Activated gamma-delta T cell treated with anti-CD3 and anti-CD28 coated beads, Interleukin-2, amount 50 U/mL, for 16 hours (primary cell): ENCODE measurements around the gene SMIM12.

Source experiments
- DNase-seq: peaks from one replicate; pipeline ENCODE4 v3.0.0-alpha.2; 2020; ENCODE audit warnings: low read depth

Gene SMIM12

GRCh38 chr1:34859446-34860200 lies at the start of gene SMIM12:
Gene SMIM12 (minus strand): TSS chr1:34859749. CDS start chr1:34855977, 3,772 bp downstream.
- peak; percentile 90 for DNase-seq

GRCh38 chr1:34908369-34908768 lies 48.8 kb upstream of the SMIM12 start:
- no peak for DNase-seq

GRCh38 chr1:34907487-34908090 lies 48.0 kb upstream of the SMIM12 start:
- DNase-seq: no peak

- DNase-seq: no peak
Measured at GRCh38 chr1:34906756-34907155, 47.2 kb upstream of the SMIM12 start.

- DNase-seq: no peak
Measured at GRCh38 chr1:34906222-34906621, 46.7 kb upstream of the SMIM12 start.

- no peak for DNase-seq
Measured at GRCh38 chr1:34905098-34905459, 45.5 kb upstream of the SMIM12 start.

GRCh38 chr1:34904236-34905097 lies 44.9 kb upstream of the SMIM12 start:
- no peak for DNase-seq

GRCh38 chr1:34901919-34902318 lies 42.4 kb upstream of the SMIM12 start:
- DNase-seq: no peak

- no peak for DNase-seq
Measured at GRCh38 chr1:34900775-34901502, 41.4 kb upstream of the SMIM12 start.

- DNase-seq: no peak
Measured at GRCh38 chr1:34899906-34900305, 40.4 kb upstream of the SMIM12 start.

- no peak for DNase-seq
Measured at GRCh38 chr1:34899471-34899870, 39.9 kb upstream of the SMIM12 start.

GRCh38 chr1:34898330-34898761 lies 38.8 kb upstream of the SMIM12 start:
- DNase-seq: no peak

GRCh38 chr1:34896612-34897011 lies 37.1 kb upstream of the SMIM12 start:
- no peak for DNase-seq

GRCh38 chr1:34889705-34890104 lies 30.2 kb upstream of the SMIM12 start:
- DNase-seq: no peak

GRCh38 chr1:34887593-34887992 lies 28.0 kb upstream of the SMIM12 start:
- DNase-seq: no peak

- DNase-seq: no peak
Measured at GRCh38 chr1:34885405-34886247, 26.1 kb upstream of the SMIM12 start.

- no peak for DNase-seq
Measured at GRCh38 chr1:34884961-34885360, 25.4 kb upstream of the SMIM12 start.

- DNase-seq: no peak
Measured at GRCh38 chr1:34884536-34884935, 25.0 kb upstream of the SMIM12 start.

GRCh38 chr1:34879230-34879629 lies 19.7 kb upstream of the SMIM12 start:
- no peak for DNase-seq

- DNase-seq: no peak
Measured at GRCh38 chr1:34876406-34876805, 16.9 kb upstream of the SMIM12 start.

GRCh38 chr1:34874296-34874952 lies 14.9 kb upstream of the SMIM12 start:
- no peak for DNase-seq
